H1 (cell line): ENCODE measurements around the gene FAM171A1. TPM values are rescaled to one million over a fixed set of nuclear protein-coding genes. Genes with fewer than 3 reads are reported as not detected.

ENCODE experiments used
- CTCF ChIA-PET: fragments of 300-600 bp; sonication (Branson Sonifier 250); formaldehyde crosslinking; loops from one replicate; lab custom pipeline; 2021; ENCODE audit not compliant: partially characterized antibody; lab: Charles Lee
- POLR2A ChIA-PET: fragments of 300-600 bp; sonication (Branson Sonifier 250); formaldehyde crosslinking; loops from one replicate; lab custom pipeline; 2021; ENCODE audit warnings: inconsistent platforms; ENCODE audit not compliant: partially characterized antibody; lab: Charles Lee
- DNase-seq, 2 experiments: peaks; one replicate each; pipeline versions ENCODE4 v3.0.0 to v3.0.0-alpha.2; 2010 to 2022; ENCODE audit warnings: low spot score in 2 of 2, low read depth in 1 of 2, mixed read lengths in 1 of 2
- FAIRE-seq: peaks from 2 replicates; lab custom pipeline; 2011; peaks lifted over from hg19 to GRCh38; lab: Jason Lieb, UNC
- H2AFZ ChIP-seq: 2 replicates; pipeline ENCODE4 v1.8.1; 2012; ENCODE audit warnings: low read length, inconsistent platforms
- H2AK5ac ChIP-seq: 2 replicates; pipeline ENCODE4 v1.6.1; 2013; ENCODE audit warnings: low read depth, low read length
- H2BK120ac ChIP-seq: replicated peaks from 2 replicates; pipeline ENCODE3; 2013; ENCODE audit warnings: low read depth, low read length, inconsistent platforms
- H2BK12ac ChIP-seq: 2 replicates; pipeline ENCODE4 v1.6.1; 2013; ENCODE audit warnings: low read depth, low read length
- H2BK15ac ChIP-seq: 2 replicates; pipeline ENCODE4 v1.6.1; 2013; ENCODE audit warnings: low read length
- H2BK20ac ChIP-seq: 2 replicates; pipeline ENCODE4 v1.6.1; 2013; ENCODE audit warnings: low read length
- H2BK5ac ChIP-seq: 2 replicates; pipeline ENCODE4 v1.6.1; 2013; ENCODE audit warnings: low read depth, low read length
- H3K14ac ChIP-seq: 2 replicates; pipeline ENCODE4 v1.6.1; 2013; ENCODE audit warnings: inconsistent platforms; ENCODE audit not compliant: insufficient read length
- H3K18ac ChIP-seq: 2 replicates; pipeline ENCODE4 v1.6.1; 2013; ENCODE audit warnings: low read length; ENCODE audit errors: extremely low read depth
- H3K23ac ChIP-seq: 2 replicates; pipeline ENCODE4 v1.6.1; 2013; ENCODE audit warnings: inconsistent platforms; ENCODE audit not compliant: insufficient read length
- H3K23me2 ChIP-seq: 2 replicates; pipeline ENCODE4 v1.6.1; 2013; ENCODE audit warnings: low read depth, low read length
- H3K27ac ChIP-seq: 2 replicates; pipeline ENCODE4 v1.6.1; 2011; ENCODE audit warnings: low read depth, low read length, inconsistent platforms
- H3K27me3 ChIP-seq, 4 experiments: replicated peaks in 1 of 4; 1 replicate in 1 of 4; 2 replicates in 3 of 4; pipeline versions ENCODE4 v1.6.1 to v1.8.1; 2011 to 2013; ENCODE audit warnings: low read length in 3 of 4, mild to moderate bottlenecking in 3 of 4, inconsistent platforms in 2 of 4, mixed read lengths in 2 of 4, moderate library complexity in 1 of 4; ENCODE audit not compliant: control insufficient read depth in 3 of 4, insufficient read depth in 3 of 4; ENCODE audit errors: extremely low read depth in 1 of 4
- H3K36me3 ChIP-seq, 4 experiments: 2 replicates each; pipeline versions ENCODE4 v1.6.1 to v1.8.1; 2011 to 2013; ENCODE audit warnings: mild to moderate bottlenecking in 4 of 4, low read length in 3 of 4, moderate library complexity in 2 of 4, control low read depth in 1 of 4, inconsistent platforms in 1 of 4; ENCODE audit not compliant: insufficient read depth in 4 of 4, control insufficient read depth in 2 of 4
- H3K4ac ChIP-seq: replicated peaks from 2 replicates; pipeline ENCODE3; 2013; ENCODE audit warnings: low read length, low read depth, mixed read lengths, inconsistent platforms; ENCODE audit not compliant: insufficient read length
- H3K4me1 ChIP-seq, 4 experiments: replicated peaks in 1 of 4; 1 replicate in 1 of 4; 2 replicates in 3 of 4; pipeline versions ENCODE4 v1.6.1 to v1.8.1; 2011 to 2013; ENCODE audit warnings: low read length in 3 of 4, inconsistent platforms in 2 of 4, mixed read lengths in 1 of 4; ENCODE audit not compliant: insufficient read depth in 4 of 4, control insufficient read depth in 3 of 4
- H3K4me2 ChIP-seq, 2 experiments: 2 replicates each; pipeline versions ENCODE4 v1.6.1 to v1.8.1; 2011 to 2013; ENCODE audit warnings: low read depth in 2 of 2, low read length in 2 of 2, control low read depth in 1 of 2, inconsistent platforms in 1 of 2, mild to moderate bottlenecking in 1 of 2; ENCODE audit not compliant: insufficient read depth in 1 of 2
- H3K4me3 ChIP-seq, 4 experiments: fragments of 200-600, 300-600 bp in 1 of 4; sonication (generic), shearing (Covaris generic), sonication (Bioruptor Twin) in 1 of 4; 2 replicates each; pipeline versions ENCODE4 v1.5.1 to v1.8.1; 2011 to 2016; ENCODE audit warnings: low read length in 4 of 4, low read depth in 3 of 4, control low read depth in 2 of 4, inconsistent platforms in 2 of 4, mild to moderate bottlenecking in 2 of 4, mixed read lengths in 1 of 4, moderate library complexity in 1 of 4; ENCODE audit not compliant: insufficient read depth in 2 of 4; ENCODE audit errors: extremely low read depth in 1 of 4
- H3K56ac ChIP-seq: replicated peaks from 2 replicates; pipeline ENCODE3; 2013; ENCODE audit warnings: low read depth, mild to moderate bottlenecking, mixed read lengths, low read length, inconsistent platforms; ENCODE audit not compliant: insufficient read length
- H3K79me1 ChIP-seq: 2 replicates; pipeline ENCODE4 v1.6.1; 2013; ENCODE audit warnings: low read depth, low read length, control low read depth
- H3K79me2 ChIP-seq, 2 experiments: 2 replicates each; pipeline versions ENCODE4 v1.6.1 to v1.8.1; 2012 to 2013; ENCODE audit warnings: low read length in 2 of 2, mild to moderate bottlenecking in 2 of 2, inconsistent platforms in 1 of 2; ENCODE audit not compliant: insufficient read depth in 2 of 2, control insufficient read depth in 1 of 2
- H3K9ac ChIP-seq, 4 experiments: replicated peaks in 1 of 4; 1 replicate in 1 of 4; 2 replicates in 3 of 4; pipeline versions ENCODE4 v1.6.1 to v1.8.1; 2011 to 2013; ENCODE audit warnings: low read depth in 3 of 4, low read length in 3 of 4, control low read depth in 2 of 4, mild to moderate bottlenecking in 2 of 4, moderate library complexity in 2 of 4, inconsistent platforms in 1 of 4; ENCODE audit errors: extremely low read depth in 1 of 4
- H3K9me3 ChIP-seq, 2 experiments: 2 replicates each; pipeline versions ENCODE4 v1.6.1 to v1.8.1; 2012 to 2013; ENCODE audit warnings: mild to moderate bottlenecking in 2 of 2, moderate library complexity in 2 of 2, control low read depth in 1 of 2, inconsistent platforms in 1 of 2, low read depth in 1 of 2, low read length in 1 of 2, mixed read lengths in 1 of 2; ENCODE audit not compliant: insufficient read depth in 2 of 2
- H4K20me1 ChIP-seq, 2 experiments: replicated peaks in 1 of 2; 2 replicates each; pipeline versions ENCODE3 to v1.8.1; 2011 to 2013; ENCODE audit warnings: inconsistent platforms in 2 of 2, low read length in 2 of 2, mild to moderate bottlenecking in 1 of 2; ENCODE audit not compliant: insufficient read depth in 2 of 2, control insufficient read depth in 1 of 2
- H4K5ac ChIP-seq: 2 replicates; pipeline ENCODE4 v1.6.1; 2013; ENCODE audit warnings: low read length, low read depth, mixed read lengths, inconsistent platforms; ENCODE audit not compliant: insufficient read length
- H4K8ac ChIP-seq: 2 replicates; pipeline ENCODE4 v1.8.0; 2013; ENCODE audit warnings: mild to moderate bottlenecking, moderate library complexity, low read length, inconsistent platforms; ENCODE audit not compliant: insufficient read depth; ENCODE audit errors: extremely low read depth
- H4K91ac ChIP-seq: replicated peaks from 2 replicates; pipeline ENCODE3; 2013; ENCODE audit warnings: low read length, mixed read lengths, inconsistent platforms; ENCODE audit not compliant: insufficient read length
- CREB1 ChIP-seq: IDR thresholded peaks from 2 replicates; pipeline ENCODE4 v1.6.1; 2012; ENCODE audit warnings: inconsistent platforms
- CTBP2 ChIP-seq: IDR thresholded peaks from 2 replicates; pipeline ENCODE4 v1.7.0; 2011; ENCODE audit warnings: borderline replicate concordance, mild to moderate bottlenecking, moderate library complexity, mixed read lengths, low read length; ENCODE audit not compliant: insufficient read depth, insufficient read length
- E2F6 ChIP-seq: IDR thresholded peaks from 2 replicates; pipeline ENCODE4 v1.6.1; 2012; ENCODE audit warnings: inconsistent platforms
- EP300 ChIP-seq, 2 experiments: IDR thresholded peaks; 1 replicate in 1 of 2; 2 replicates in 1 of 2; pipeline ENCODE4 v1.6.1; 2011 to 2012; ENCODE audit warnings: low read depth in 2 of 2, low read length in 2 of 2, mild to moderate bottlenecking in 2 of 2, borderline replicate concordance in 1 of 2, inconsistent platforms in 1 of 2, moderate library complexity in 1 of 2
- KDM5A ChIP-seq: fragments of 200-600 bp; IDR thresholded peaks from 2 replicates; pipeline ENCODE4 v1.7.1; 2012; ENCODE audit warnings: mild to moderate bottlenecking, low read length, inconsistent platforms, mixed read lengths
- POLR2A ChIP-seq, 2 experiments: IDR thresholded peaks; 1 replicate in 1 of 2; 2 replicates in 1 of 2; pipeline ENCODE4 v1.6.1; 2011; ENCODE audit warnings: low read depth in 2 of 2, low read length in 2 of 2, mild to moderate bottlenecking in 2 of 2; ENCODE audit errors: control extremely low read depth in 1 of 2
- POU5F1 ChIP-seq: IDR thresholded peaks from 2 replicates; pipeline ENCODE4 v1.6.1; 2011; ENCODE audit warnings: low read depth, mild to moderate bottlenecking, low read length, moderate library complexity
- WGBS, 2 experiments: shearing (Covaris generic) in 1 of 2; methylation state at CpG; one replicate each; pipeline versions ENCODE4 v1.1.6 to v1.1.7; 2013 to 2015; ENCODE audit warnings: low lambda C conversion rate in 2 of 2, mixed read lengths in 2 of 2, inconsistent platforms in 1 of 2, low coverage in 1 of 2, missing lambda C conversion rate in 1 of 2; ENCODE audit not compliant: insufficient replicate concordance in 2 of 2, insufficient coverage in 1 of 2, insufficient read length in 1 of 2; ENCODE audit errors: extremely low coverage in 1 of 2, missing lambda C conversion rate in 1 of 2; 5-methylcytosine and 5-hydroxymethylcytosine counted together
- polyA plus RNA-seq, 7 experiments: library from polyadenylated mRNA; depleted of rRNA in 3 of 7; stranded (reverse) in 5 of 7; unstranded in 2 of 7; fragments of >200 nt in 5 of 7; fragments of 200-250 nt in 2 of 7; gene quantifications; 1 replicate in 5 of 7; 2 replicates in 1 of 7; 4 replicates in 1 of 7; pipeline versions ENCODE4 v1.2.1 to v1.2.3, GENCODE V29; 2011 to 2013; ENCODE audit warnings: missing spikeins in 2 of 7, mixed read lengths in 2 of 7
- total RNA-seq: library from RNA; stranded (reverse); fragmentation: NEBNext Ultra II Directional; extraction: Animal tissue kit (Norgen Biotek cat#: 25700); gene quantifications from 2 replicates; pipeline ENCODE4 v1.2.1, GENCODE V29; 2021
- TF ChIP-seq, protein P1 (sequence below): IDR thresholded peaks from 2 replicates; pipeline ENCODE4 v1.6.1; 2011; ENCODE audit warnings: low read depth, mild to moderate bottlenecking, low read length; ENCODE audit not compliant: insufficient read depth

FAM171A1 gene
- total and polyA plus RNA-seq, 2 of the 8 experiments (the other 6 are each of a cell fraction or from before 2014, with no cell fraction given) = 26.6 to 42.1 TPM

GRCh38 chr10:15168786-15169554, 202.1 kb downstream of the FAM171A1 start:
- no peak overlapping the region for H4K5ac ChIP-seq
- no peaks in the 10 kb centered on the region for H4K20me1 ChIP-seq
- H3K4me3 ChIP-seq = peak overlapping the region in 2 of 4 experiments; percentile 15 to 49; a peak in 6 of 8 replicates
- no peaks in the 10 kb centered on the region for H3K9me3 ChIP-seq
- no peaks in the 10 kb centered on the region; a peak in 2 of 7 replicates for H3K27me3 ChIP-seq
- no peak overlapping the region for H3K27ac ChIP-seq
- no peak overlapping the region; the same call in 1 of the 2 replicates for H3K18ac ChIP-seq
- H3K23ac ChIP-seq = no peak overlapping the region
- FAIRE-seq (no peak), DNase-seq (peak; percentile 90 to 92)
- H2AFZ ChIP-seq = peak overlapping the region; percentile 96
- H3K4me1 ChIP-seq = peaks cover 0 to 5% (median 3%) of the 10 kb centered on the region in 4 experiments; a peak in 3 of 7 replicates
- no peak overlapping the region for H3K56ac ChIP-seq
- no peak overlapping the region for H2AK5ac ChIP-seq
- H3K79me1 ChIP-seq = no peaks in the 10 kb centered on the region
- no peaks in the 10 kb centered on the region for H3K36me3 ChIP-seq
- H3K4me2 ChIP-seq = peak overlapping the region; percentile 36 to 65
- POLR2A ChIA-PET = interaction anchor here (0.5 to 1.2 kb wide), 3 partner anchors 67 to 86 kb away, joined by 3 to 4 read pairs (median 3); no protein-coding TSS in a partner anchor
- peaks cover 5% of the 10 kb centered on the region; the same call in 1 of the 2 replicates for H3K23me2 ChIP-seq
- no peak overlapping the region for H2BK15ac ChIP-seq
- CTCF ChIA-PET = interaction anchor here (0.6 to 1.4 kb wide), 6 partner anchors 9 to 71 kb away, joined by 3 to 4 read pairs (median 3); no protein-coding TSS in a partner anchor
- no peak overlapping the region for H3K14ac ChIP-seq
- no peak overlapping the region for H2BK12ac ChIP-seq
- H2BK20ac ChIP-seq = no peak overlapping the region
- no peak overlapping the region for H3K4ac ChIP-seq
- no peak overlapping the region for H2BK5ac ChIP-seq
- H4K8ac ChIP-seq = no peak overlapping the region
- H4K91ac ChIP-seq = no peak overlapping the region
- no peak overlapping the region for H2BK120ac ChIP-seq
- 45 to 100% methylated on average over 2 to 15 of the region's 44 CpGs for WGBS, 2 experiments
- H3K9ac ChIP-seq = no peak overlapping the region
- peaks cover 0 to 13% of the 10 kb centered on the region in 2 experiments; a peak in 2 of 4 replicates for H3K79me2 ChIP-seq
- TF ChIP-seq CTBP2 (no peak), E2F6 (no peak), POU5F1 (no peak), KDM5A (no peak), POLR2A (IDR thresholded peaks at IDR 0.05; ENCODE audit: control extremely low read depth in 1 of 2, low read depth in 2 of 2, low read length in 2 of 2) (no peak; a peak in 1 of 3 replicates), EP300 (IDR thresholded peaks at IDR 0.05; ENCODE audit: borderline replicate concordance in 1 of 2, low read depth in 2 of 2, low read length in 2 of 2) (no peak), CREB1 (no peak)
- TF ChIP-seq, protein P1, sequence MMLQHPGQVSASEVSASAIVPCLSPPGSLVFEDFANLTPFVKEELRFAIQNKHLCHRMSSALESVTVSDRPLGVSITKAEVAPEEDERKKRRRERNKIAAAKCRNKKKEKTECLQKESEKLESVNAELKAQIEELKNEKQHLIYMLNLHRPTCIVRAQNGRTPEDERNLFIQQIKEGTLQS = no peak
